CD4-positive, alpha-beta T cell treated with Interleukin-17A for 4 hours (primary cell): ENCODE measurements around the gene NXPH4.

Experiments used
- DNase-seq: peaks from one replicate; pipeline ENCODE4 v3.0.0-alpha.2; 2020; ENCODE audit warnings: mixed read lengths

The NXPH4 gene

DNA sequence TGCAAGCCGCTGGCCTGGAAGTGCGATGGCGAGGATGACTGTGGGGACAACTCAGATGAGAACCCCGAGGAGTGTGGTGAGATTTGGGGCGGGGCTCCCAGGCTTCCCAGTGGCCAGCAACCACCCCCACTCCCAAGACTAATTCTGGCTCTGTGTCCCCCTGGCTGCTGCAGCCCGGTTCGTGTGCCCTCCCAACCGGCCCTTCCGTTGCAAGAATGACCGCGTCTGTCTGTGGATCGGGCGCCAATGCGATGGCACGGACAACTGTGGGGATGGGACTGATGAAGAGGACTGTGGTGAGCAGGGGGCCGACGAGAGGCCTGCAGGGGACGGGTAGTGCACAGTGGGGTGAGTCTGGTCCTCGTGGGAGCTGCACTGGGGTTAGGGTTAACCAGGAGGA lies 12.1 kb upstream of the NXPH4 start:
- DNase-seq, result no peak

DNA sequence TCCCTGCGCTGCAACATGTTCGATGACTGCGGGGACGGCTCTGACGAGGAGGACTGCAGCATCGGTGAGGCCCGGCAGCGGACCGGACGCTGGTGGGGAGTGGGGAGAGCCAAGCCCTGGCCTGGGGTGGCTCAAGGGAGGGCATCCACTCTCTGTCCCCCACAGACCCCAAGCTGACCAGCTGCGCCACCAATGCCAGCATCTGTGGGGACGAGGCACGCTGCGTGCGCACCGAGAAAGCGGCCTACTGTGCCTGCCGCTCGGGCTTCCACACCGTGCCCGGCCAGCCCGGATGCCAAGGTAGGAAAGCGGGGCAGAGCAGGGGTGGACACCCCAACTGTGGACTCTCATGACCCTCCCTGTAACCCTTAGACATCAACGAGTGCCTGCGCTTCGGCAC lies 11.4 kb upstream of the NXPH4 start:
- no peak for DNase-seq

GRCh38 chr12:57205931-57206330 lies 10.7 kb upstream of the NXPH4 start:
- DNase-seq, result no peak

DNA sequence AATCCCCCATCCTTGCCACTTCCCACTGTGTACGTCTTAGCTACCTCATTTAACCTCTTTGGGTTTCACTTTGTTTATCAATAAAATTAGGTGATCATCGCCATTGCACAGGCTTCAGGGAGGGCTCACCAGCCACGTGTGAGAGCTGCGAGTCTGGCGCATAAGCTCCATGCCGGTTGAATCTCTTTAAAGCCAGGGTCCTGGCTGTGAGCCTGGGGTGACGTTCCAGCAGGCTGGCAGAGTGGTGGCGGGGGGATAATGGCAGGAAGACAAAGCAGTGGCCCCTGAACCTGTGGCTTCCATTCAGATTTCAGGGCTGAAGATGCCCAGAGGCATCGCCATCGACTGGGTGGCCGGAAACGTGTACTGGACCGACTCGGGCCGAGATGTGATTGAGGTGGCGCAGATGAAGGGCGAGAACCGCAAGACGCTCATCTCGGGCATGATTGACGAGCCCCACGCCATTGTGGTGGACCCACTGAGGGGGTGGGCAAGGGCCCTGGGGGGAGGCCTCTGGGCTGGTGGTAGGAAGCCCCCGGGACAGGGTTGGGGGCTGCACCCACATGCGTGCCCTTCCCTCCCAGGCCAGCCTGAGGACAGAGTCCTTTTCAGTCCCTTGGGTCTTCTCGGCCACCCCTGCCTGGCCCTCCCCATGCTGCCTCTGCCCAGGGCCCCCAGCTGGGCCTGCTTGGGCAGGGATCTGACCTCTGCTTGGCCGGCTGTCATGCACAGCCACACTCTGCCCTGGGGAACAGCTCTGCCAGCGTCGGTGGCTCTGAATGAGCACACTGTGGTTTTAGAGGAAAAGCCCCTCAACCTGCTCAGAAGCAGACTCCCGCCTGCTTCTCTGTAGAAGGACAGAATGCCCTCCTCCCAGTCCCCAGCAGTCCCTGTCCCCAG lies 8.6 kb upstream of the NXPH4 start:
- no peak for DNase-seq

DNA sequence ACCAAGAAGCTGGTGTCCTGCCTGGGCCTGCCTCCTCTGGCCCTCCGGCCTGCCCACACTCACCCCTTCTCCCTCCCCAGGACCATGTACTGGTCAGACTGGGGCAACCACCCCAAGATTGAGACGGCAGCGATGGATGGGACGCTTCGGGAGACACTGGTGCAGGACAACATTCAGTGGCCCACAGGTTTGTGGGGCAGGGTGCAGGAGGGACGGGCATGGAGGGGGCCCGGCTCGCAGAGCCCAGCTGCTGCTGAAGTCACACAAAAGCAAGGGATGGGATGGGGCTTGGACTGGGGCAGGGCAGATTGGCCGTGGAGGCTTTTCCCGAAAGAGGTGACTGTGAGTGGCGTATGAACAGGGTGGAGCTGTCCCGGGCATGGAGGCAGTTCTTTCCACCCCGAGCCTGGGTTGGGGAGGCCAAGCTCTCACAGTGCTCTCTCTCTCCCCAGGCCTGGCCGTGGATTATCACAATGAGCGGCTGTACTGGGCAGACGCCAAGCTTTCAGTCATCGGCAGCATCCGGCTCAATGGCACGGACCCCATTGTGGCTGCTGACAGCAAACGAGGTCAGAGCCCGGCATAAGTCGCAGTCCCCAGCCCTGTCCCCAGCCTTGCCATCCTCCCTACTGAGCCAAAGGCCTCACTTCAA lies 7.8 kb upstream of the NXPH4 start:
- DNase-seq, result no peak

GRCh38 chr12:57209916-57210315 lies 6.7 kb upstream of the NXPH4 start:
- no peak for DNase-seq

DNA sequence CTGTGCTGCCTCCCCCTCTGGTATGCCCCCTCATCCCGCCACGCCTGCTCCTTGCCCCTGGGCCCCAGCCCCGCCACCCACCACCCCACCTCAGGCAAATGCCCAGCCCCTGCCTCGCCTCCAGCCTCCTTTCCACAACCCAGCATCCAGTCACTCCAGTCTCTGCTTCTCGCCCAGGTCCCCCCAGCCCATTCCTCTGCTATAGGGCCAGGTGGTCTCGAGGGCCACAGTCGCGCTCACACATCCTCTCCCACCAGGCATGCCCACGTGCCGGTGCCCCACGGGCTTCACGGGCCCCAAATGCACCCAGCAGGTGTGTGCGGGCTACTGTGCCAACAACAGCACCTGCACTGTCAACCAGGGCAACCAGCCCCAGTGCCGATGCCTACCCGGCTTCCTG lies 6.1 kb upstream of the NXPH4 start:
- DNase-seq, result no peak

DNA sequence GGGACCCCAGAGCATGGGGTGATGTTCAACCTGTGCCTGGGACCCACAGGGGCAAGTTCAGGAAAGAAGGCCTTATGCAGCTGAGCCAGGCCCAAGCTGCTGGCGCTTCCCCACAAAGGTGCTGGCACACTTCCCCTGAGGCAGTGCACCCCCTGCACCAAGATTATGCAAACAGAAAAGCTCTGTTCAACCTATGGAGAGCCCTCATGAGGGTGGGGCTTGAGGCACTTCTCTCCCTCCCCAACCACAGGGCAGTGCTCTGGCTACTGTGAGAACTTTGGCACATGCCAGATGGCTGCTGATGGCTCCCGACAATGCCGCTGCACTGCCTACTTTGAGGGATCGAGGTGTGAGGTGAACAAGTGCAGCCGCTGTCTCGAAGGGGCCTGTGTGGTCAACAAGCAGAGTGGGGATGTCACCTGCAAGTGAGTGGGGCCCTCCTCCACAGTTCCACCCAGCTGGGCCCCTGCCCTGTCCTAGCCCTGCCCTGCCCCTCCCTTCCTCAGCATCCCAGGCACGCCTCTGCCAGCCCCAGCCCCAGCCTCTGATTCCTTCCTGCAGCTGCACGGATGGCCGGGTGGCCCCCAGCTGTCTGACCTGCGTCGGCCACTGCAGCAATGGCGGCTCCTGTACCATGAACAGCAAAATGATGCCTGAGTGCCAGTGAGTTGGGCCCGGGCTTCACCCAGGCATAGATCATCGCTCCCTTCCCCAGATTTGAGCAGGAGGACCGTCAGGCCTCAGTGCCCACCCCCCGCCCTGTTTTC lies 5.5 kb upstream of the NXPH4 start:
- DNase-seq, result no peak

GRCh38 chr12:57211791-57212700 lies 4.5 kb upstream of the NXPH4 start:
- no peak for DNase-seq

GRCh38 chr12:57212701-57213057 lies 3.9 kb upstream of the NXPH4 start:
- no peak for DNase-seq

- peak; percentile 87 for DNase-seq
Measured at GRCh38 chr12:57213058-57213715, 3.4 kb upstream of the NXPH4 start.

DNA sequence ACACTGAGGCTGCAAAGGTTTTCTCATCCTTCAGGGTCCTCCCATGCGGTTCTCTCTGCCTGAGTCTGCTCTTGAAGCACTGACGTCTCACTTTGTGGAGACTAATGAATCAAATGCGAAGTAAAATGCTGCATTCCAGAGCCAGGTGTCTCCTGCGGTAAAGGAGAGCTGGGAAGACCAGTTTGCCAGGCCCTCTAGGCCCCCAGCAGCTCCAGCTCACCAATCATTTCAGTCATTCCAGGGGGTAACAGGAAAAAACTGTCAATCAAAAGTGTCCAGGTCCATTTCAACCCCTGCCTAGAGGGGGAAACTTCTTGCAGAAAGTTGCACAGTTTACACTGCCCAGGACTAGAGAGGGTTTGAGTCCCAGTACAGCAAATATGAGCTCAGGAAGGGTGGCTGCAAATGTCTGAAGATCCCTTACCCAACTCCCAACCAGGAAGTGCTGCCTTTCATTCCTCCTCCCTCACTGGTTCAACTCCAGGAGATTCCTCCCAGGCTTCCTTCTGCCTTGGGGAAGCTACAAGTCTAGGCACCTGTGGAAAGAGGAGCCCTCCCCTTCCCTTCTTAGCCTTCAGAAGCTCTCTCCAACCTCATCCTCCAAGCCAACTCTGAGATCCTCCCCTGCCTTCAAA lies 2.7 kb upstream of the NXPH4 start:
- DNase-seq, result no peak

GRCh38 chr12:57214398-57214781 lies 2.2 kb upstream of the NXPH4 start:
- peak; percentile 81 for DNase-seq

GRCh38 chr12:57215065-57215464 lies 1.5 kb upstream of the NXPH4 start:
- DNase-seq, result no peak

DNA sequence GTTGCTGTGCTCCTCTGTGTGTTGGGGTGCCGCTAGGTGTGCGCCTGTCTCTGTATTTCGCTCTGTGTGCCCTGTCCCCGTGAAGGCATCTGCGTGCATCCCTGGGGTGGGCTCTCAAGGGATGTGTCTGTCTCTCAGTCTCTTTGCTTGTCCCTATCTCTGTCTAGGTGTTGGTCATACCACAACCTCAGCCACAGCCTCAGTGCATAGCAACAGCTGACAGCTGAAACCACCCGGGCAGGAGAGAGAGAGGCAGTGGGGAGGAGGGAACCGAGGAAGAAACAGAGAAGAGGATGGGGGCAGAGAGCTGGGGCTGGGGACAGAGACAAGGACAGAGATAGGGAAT lies 953 bp upstream of the NXPH4 start:
- no peak for DNase-seq

DNA sequence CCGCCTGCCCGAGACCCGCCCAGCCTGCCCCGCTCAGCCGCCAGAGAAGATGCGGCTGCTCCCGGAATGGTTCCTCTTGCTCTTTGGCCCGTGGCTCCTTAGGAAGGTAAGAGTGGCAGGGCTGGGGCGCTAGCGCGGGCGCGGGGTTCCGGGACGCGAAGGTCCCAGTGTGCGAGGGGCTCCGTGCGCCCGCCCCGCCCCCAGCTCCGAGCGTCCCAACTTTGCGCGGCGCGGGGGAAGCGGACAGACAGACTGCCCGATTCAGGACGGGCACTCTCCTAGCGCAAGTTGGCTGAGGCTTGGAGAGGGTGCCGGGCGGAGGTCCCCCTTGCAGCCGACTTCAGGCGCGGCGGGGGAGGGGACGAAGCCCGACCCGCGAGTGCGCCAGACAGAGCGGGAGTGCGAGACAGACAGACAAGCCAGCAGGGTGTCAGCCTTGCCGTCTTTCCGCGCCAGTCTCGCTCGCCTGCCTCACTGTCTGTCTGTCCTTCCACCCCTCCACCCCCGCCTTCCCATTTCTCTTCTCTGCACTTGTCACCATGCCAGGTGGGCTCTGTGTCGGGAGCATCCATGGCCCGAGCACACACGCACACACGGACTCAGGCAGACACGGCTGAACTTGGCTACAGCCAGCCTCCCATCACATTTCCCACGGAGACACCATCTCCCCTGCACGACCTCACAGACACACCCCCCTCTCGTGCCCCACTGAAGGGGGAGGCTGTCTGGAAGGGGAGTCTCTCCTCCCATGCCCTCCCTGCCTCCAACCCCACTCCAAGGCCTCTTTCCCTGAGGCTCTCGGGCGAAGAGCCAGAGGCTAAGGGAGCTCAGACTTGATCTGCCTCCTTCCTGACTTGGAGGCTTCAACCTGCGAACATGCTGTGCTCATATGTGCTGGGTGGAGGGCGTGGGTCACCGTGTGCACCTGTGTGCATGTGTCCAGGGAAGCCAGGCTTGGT lies 606 bp downstream of the NXPH4 start:
- DNase-seq, result no peak

DNA sequence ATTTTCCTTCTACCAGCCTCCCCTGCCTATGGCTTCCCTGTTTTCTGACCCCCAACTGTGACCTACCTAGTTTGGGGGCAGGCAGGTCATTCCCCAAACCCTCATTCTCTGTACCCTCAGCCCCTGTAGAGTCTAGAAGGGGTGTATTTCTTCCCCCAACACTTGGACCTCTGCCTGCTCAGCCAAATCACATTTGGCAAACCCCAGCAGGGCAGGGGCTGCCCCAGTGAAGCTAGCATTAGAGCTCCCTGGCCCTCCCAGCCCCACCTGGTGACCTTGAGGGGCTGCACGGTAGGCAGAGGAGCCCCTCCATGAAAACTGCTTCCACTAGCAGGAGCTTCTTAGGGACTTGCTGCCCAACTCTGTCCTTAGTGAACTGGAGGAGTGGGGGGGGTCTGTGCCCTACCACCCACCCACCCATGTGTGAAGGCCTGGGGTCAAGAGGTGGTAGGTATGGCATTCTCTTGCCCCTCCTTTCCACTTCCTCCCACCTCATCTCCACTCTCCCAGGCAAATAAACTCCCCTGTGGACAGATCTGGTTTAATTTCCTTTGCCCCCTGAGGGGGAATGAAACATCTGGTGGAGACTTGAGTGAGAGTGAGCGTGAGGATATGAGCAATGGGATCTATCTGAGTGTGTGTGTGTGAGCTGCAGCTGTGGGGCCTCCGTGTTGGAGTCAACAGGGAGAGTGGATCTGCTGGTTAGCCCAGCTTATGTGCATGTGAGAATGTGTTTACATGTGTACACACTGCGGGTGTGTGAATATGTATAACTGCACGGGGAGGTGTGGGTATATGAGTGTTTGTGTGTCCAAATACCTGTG lies 1.6 kb downstream of the NXPH4 start:
- no peak for DNase-seq

GRCh38 chr12:57219205-57219992 lies 2.8 kb downstream of the NXPH4 start:
- no peak for DNase-seq
